ENCODE results near the gene RUSF1.
"Not testable (repeated sequence)": the region's sequence is repeated elsewhere in the genome, so short reads cannot be mapped to it uniquely, and the experiment has no call there.

The RUSF1 gene

DNA sequence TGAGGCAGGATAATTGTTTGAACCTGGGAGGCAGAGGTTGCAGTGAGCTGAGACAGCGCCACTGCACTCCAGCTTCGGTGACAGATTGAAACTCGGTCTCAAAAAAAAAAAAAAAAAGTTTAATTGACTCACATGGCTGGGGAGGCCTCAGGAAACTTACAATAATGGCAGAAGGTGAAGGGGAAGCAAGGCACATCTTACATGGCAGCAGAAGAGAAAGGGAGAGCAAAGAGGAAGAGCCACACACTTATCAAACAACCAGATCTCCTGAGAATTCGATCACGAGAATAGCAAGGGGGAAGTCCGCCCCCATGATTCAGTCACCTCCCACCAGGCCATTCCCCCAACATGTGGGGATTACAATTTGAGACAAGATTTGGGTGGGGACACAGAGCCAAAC lies 62.3 kb downstream of the RUSF1 start:
- not testable (repeated sequence) for DNase-seq

DNA sequence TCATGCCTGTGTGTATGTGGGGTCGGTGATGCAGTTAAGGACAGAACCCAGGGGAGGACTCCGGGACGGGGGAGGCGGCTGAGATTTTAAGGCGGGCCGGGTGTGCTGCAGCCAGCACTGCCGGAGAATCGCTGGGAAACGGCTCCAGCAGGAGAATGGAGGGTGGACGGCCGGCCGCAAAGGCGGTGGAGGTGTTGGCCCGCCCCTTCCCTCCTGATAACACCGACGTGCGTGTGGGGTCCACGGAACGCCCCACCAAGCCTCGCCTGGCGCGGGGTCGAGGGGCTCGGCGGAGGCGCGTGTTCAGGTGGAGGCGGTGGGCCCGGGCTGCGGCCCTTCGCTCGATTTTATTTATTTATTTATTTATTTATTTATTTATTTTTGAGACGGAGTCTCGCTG lies 66.2 kb downstream of the RUSF1 start:
- DNase-seq = no peak

DNA sequence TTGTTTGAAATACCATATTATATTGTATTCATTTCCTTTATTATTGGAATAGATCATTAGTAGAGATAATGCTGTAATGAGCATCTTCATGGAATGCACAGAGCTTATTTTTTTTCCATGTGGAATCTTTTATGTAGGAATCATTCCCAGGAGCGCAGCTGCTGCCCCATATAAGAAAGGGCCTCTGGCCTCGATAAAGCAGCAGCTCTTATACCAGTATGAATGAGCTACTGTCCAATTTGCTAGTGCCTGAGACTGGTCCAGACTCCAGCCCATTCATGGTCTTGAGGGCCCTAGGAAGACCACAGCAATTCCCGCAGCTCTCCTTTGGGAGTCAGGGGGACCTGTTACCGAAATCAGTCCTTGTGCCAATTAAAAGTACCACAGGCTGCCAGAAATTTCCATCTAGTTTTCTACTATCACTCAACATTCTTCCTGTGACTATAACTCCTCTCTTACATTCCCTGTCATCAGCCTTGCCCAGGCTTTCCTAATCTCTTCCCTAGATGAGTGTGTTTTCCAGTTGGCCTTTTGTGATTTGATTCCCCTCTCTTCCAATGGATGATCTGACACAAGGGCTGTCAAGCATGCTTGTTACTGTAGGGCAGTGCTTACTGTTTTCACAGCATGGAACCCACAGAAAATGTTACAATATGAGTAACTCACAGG lies 67.5 kb downstream of the RUSF1 start:
- DNase-seq = no peak

DNA sequence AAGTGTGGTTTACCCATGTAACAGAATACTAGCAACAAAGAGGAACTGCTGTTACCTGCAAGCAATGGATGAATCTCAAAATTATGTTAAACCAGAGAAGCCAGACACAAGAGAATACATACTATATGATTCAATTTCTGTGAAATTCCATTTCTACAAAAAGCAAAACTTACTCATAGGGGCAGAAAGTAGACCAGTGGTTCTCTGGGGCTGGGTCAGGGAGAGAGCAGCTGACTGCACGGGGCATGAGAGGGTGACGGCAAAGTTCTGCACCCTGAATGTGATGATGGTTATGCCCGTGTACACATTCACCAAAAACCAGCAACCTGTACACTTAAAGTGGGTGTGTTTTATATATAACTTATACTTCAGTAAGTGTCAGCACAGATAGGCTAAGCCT lies 68.7 kb downstream of the RUSF1 start:
- DNase-seq = no peak
